Tibial nerve (tissue), 4 donors: ENCODE data around the gene NIT2. TPM values are rescaled to one million over a fixed set of nuclear protein-coding genes. Genes with fewer than 3 reads are reported as not detected.

ENCODE experiments used
- DNase-seq, 2 donors: peaks; one replicate each; pipeline ENCODE4 v3.0.0-alpha.2; 2019; ENCODE audit warnings: low spot score in 2 of 2
- H3K27ac ChIP-seq, 4 donors: fragments of 200-600 bp; sonication (generic) in 3 of 4; one replicate each; pipeline ENCODE4 v1.5.1; 2017 to 2019; ENCODE audit warnings: mild to moderate bottlenecking in 1 of 4
- H3K27me3 ChIP-seq, 2 donors: fragments of 200-600 bp; sonication (generic) in 1 of 2; one replicate each; pipeline versions ENCODE4 v1.5.1 to v1.6.0; 2017 to 2019
- H3K36me3 ChIP-seq, 3 donors: fragments of 200-600 bp; sonication (generic); one replicate each; pipeline ENCODE4 v1.5.1; 2018 to 2019
- H3K4me1 ChIP-seq, 4 donors: fragments of 200-600 bp; sonication (generic) in 3 of 4; one replicate each; pipeline ENCODE4 v1.5.1; 2017 to 2019
- H3K4me3 ChIP-seq, 4 donors: fragments of 200-600 bp; sonication (generic) in 3 of 4; one replicate each; pipeline ENCODE4 v1.5.1; 2017 to 2019; ENCODE audit warnings: mild to moderate bottlenecking in 1 of 4, moderate library complexity in 1 of 4
- H3K9me3 ChIP-seq, 4 donors: fragments of 200-600 bp; sonication (generic) in 3 of 4; one replicate each; pipeline ENCODE4 v1.5.1; 2017 to 2019
- EP300 ChIP-seq, 2 donors: sonication (generic); formaldehyde crosslinking; IDR thresholded peaks; one replicate each; pipeline ENCODE4 v1.6.1; 2017; ENCODE audit warnings: antibody characterized with exemption in 2 of 2, mild to moderate bottlenecking in 1 of 2
- POLR2A ChIP-seq, 2 donors: fragments of 450-650 bp; IDR thresholded peaks; one replicate each; pipeline ENCODE4 v1.6.1; 2017; ENCODE audit warnings: antibody characterized with exemption in 2 of 2, mild to moderate bottlenecking in 2 of 2, moderate library complexity in 2 of 2
- WGBS, 2 donors: methylation state at CpG; one replicate each; pipeline ENCODE4 v1.1.5; 2018; 5-methylcytosine and 5-hydroxymethylcytosine counted together
- total RNA-seq, 4 donors: library from RNA; depleted of rRNA; stranded (reverse); fragments of >200 nt; gene quantifications; one replicate each; pipeline ENCODE4 v1.1.0, GENCODE V29; 2016
- TF ChIP-seq, protein P1 (sequence below), 5 experiments: fragments of 200-600 bp in 3 of 5; fragments of 450-650 bp in 2 of 5; sonication (generic) in 3 of 5; IDR thresholded peaks; one replicate each; pipeline ENCODE4 v1.5.1; 2016 to 2019; ENCODE audit warnings: antibody characterized with exemption in 5 of 5, mild to moderate bottlenecking in 3 of 5, moderate library complexity in 2 of 5

Gene NIT2
- total RNA-seq, 4 donors from 2014 or later = 32.9 to 43.5 (median 37.4) TPM

DNA sequence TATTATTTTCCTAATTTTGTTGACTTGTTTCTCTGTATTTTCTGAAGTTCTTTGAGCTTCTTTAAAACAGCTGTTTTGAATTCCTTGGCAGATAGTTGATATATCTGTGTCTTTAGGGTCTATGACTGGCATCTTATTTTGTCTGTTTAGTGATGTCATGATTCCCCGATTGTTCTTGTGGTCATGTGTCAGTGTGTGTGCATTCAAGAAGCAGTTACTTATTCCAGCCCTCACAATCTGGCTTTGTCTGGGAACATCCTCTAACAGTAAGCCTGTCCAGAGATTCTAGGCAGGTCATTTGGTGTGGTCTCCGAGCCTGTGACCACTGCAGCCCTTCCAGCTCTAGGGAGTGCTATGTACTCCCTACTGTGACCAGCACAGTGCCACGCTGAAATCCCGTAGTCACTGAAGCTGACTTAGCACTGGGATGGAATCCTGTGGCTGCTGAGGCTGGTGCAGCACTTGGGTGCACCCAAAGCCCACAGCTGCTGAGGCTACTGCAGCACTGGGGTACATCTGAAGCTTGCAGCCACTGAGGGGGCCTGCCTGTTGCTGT is 73.5 kb downstream of the NIT2 start:
- Histone ChIP-seq H3K27me3 (no peaks in the 10 kb centered on the region), H3K36me3 (peaks cover 0 to 48% (median 0%) of the 10 kb centered on the region in 3 donors), H3K4me1 (peaks cover 0 to 15% (median 10%) of the 10 kb centered on the region in 4 donors), H3K4me3 (no peak overlapping the region), H3K9me3 (peaks cover 0 to 31% (median 2%) of the 10 kb centered on the region in 4 donors), H3K27ac (no peak overlapping the region)
- no peak for DNase-seq
- no peak for TF ChIP-seq EP300 (IDR thresholded peaks at IDR 0.05)
- no peak for TF ChIP-seq POLR2A (IDR thresholded peaks at IDR 0.05)
- TF ChIP-seq, protein P1, sequence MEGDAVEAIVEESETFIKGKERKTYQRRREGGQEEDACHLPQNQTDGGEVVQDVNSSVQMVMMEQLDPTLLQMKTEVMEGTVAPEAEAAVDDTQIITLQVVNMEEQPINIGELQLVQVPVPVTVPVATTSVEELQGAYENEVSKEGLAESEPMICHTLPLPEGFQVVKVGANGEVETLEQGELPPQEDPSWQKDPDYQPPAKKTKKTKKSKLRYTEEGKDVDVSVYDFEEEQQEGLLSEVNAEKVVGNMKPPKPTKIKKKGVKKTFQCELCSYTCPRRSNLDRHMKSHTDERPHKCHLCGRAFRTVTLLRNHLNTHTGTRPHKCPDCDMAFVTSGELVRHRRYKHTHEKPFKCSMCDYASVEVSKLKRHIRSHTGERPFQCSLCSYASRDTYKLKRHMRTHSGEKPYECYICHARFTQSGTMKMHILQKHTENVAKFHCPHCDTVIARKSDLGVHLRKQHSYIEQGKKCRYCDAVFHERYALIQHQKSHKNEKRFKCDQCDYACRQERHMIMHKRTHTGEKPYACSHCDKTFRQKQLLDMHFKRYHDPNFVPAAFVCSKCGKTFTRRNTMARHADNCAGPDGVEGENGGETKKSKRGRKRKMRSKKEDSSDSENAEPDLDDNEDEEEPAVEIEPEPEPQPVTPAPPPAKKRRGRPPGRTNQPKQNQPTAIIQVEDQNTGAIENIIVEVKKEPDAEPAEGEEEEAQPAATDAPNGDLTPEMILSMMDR (IDR thresholded peaks at IDR 0.05) = no peak
- 83 to 89% methylated on average over 4 of the region's 4 CpGs for WGBS, 2 donors

Other genes with a start within 250 kb of the NIT2 start
- 10 to 100 TPM; 26.7 to 46.3 (median 30.8) TPM for gene FILIP1L, start 220.3 kb upstream of the NIT2 start, total RNA-seq
- 10 to 100 TPM; 21.6 to 32.2 (median 28.2) TPM for gene TBC1D23, start 73.8 kb upstream of the NIT2 start, total RNA-seq
- gene TOMM70, start 66.3 kb downstream of the NIT2 start, total RNA-seq = 10 to 100 TPM; 32.7 to 42.6 (median 38.7) TPM
- gene LNP1, start 66.8 kb downstream of the NIT2 start, total RNA-seq = 1 to 10 TPM; 1.5 to 5.7 (median 4.9) TPM
- 10 to 100 TPM in 3 of 4 donors, 1 to 10 TPM in 1; 9.4 to 36.5 (median 14.0) TPM for gene TMEM45A, start 157.9 kb downstream of the NIT2 start, total RNA-seq